Type B pancreatic cell (in vitro differentiated cells): ENCODE measurements around the gene AP1M1. TPM values are rescaled to one million over a fixed set of nuclear protein-coding genes. Genes with fewer than 3 reads are reported as not detected.

ENCODE experiments used
- DNase-seq: peaks from one replicate; pipeline ENCODE4 v3.0.0; 2021; ENCODE audit warnings: mixed read lengths; ENCODE audit not compliant: unreplicated experiment; ENCODE audit errors: extremely low spot score
- H3K27ac Mint-ChIP-seq: 2 replicates; pipeline ENCODE4 v1.8.0; 2021; ENCODE audit warnings: mild to moderate bottlenecking, mixed read lengths
- H3K27me3 Mint-ChIP-seq: 2 replicates; pipeline ENCODE4 v1.8.0; 2021; ENCODE audit warnings: mixed read lengths
- H3K36me3 Mint-ChIP-seq: 2 replicates; pipeline ENCODE4 v1.8.0; 2021; ENCODE audit warnings: mixed read lengths
- H3K4me1 Mint-ChIP-seq: one replicate; pipeline ENCODE4 v1.8.0; 2021; ENCODE audit warnings: mixed read lengths; ENCODE audit not compliant: unreplicated experiment
- H3K4me3 Mint-ChIP-seq: 2 replicates; pipeline ENCODE4 v1.8.0; 2021; ENCODE audit warnings: mild to moderate bottlenecking, mixed read lengths
- H3K9me3 Mint-ChIP-seq: 2 replicates; pipeline ENCODE4 v1.8.0; 2021; ENCODE audit warnings: mixed read lengths
- long read RNA-seq: library from polyadenylated mRNA; unstranded; transcript quantifications from one replicate; pipeline ENCODE4 v2.0.0, GENCODE V29; 2020
- total RNA-seq: library from RNA; stranded (reverse); gene quantifications from 2 replicates; pipeline ENCODE4 v1.2.1, GENCODE V29; 2021; ENCODE audit warnings: low replicate concordance
- TF ChIP-seq, protein P1 (sequence below): fragments of 200-600 bp; sonication (generic); conservative IDR thresholded peaks from 2 replicates; pipeline ENCODE4 v1.5.0; 2021; ENCODE audit warnings: antibody characterized with exemption, mild to moderate bottlenecking

AP1M1 gene
- 39.9 and 75.0 TPM in 2 replicates for total RNA-seq
- long read RNA-seq, full-length matches to known transcripts: 34 of 41 reads
- long read RNA-seq, partial matches to known transcripts: 4 of 41 reads
- long read RNA-seq, other reads (novel, unspliced or antisense): 3 of 41 reads

DNA sequence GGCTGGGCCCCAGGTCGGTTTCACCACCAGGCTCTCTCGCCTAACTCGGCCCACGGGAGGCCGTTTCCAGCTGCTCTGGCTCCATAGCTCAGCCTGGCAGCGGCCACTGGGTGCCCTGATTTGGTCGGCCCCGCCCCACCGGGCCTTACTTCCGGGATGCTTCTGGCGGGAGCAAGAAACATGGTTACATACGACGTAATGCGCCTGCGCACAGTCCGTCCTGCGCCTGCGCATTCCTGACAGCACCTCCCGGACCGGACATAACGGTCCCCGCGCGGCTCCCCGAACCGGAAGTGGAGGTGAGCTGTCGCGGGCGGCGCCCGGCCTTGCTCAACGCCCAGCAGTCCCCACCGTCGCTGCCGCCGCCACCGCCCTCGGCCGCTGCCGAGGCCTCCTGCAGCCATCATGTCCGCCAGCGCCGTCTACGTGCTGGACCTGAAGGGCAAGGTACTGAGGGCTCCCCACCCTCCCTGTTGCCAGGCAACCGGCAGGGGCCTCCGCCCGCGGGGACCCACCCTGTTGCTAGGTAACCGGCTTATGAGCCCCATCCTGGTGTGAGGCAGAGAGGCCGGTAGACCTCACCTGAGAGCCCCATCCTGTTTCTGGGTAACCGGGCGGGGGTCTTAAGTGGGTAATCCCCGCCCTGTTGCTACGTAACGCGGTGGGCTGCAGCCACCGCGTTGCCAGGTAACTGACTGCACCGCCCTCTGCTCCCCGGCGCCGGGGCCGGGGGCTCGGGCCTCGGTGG lies at the start of gene AP1M1:
Gene AP1M1 (plus strand): TSS at position 290 of the 748 bp plus-strand sequence. CDS start 116 bp downstream, at position 406.
- peak; percentile 99 for DNase-seq
- TF ChIP-seq, protein P1, sequence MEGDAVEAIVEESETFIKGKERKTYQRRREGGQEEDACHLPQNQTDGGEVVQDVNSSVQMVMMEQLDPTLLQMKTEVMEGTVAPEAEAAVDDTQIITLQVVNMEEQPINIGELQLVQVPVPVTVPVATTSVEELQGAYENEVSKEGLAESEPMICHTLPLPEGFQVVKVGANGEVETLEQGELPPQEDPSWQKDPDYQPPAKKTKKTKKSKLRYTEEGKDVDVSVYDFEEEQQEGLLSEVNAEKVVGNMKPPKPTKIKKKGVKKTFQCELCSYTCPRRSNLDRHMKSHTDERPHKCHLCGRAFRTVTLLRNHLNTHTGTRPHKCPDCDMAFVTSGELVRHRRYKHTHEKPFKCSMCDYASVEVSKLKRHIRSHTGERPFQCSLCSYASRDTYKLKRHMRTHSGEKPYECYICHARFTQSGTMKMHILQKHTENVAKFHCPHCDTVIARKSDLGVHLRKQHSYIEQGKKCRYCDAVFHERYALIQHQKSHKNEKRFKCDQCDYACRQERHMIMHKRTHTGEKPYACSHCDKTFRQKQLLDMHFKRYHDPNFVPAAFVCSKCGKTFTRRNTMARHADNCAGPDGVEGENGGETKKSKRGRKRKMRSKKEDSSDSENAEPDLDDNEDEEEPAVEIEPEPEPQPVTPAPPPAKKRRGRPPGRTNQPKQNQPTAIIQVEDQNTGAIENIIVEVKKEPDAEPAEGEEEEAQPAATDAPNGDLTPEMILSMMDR: no peak
- Mint-ChIP-seq H3K27ac (peak within 1 kb of the TSS; percentile 93), H3K36me3 (peaks cover 5% of the 10 kb centered on the region), H3K4me1 (peaks cover 22% of the 10 kb centered on the region), H3K4me3 (peak within 1 kb of the TSS; percentile 95), H3K27me3 (no peaks in the 10 kb centered on the region), H3K9me3 (no peaks in the 10 kb centered on the region)

DNA sequence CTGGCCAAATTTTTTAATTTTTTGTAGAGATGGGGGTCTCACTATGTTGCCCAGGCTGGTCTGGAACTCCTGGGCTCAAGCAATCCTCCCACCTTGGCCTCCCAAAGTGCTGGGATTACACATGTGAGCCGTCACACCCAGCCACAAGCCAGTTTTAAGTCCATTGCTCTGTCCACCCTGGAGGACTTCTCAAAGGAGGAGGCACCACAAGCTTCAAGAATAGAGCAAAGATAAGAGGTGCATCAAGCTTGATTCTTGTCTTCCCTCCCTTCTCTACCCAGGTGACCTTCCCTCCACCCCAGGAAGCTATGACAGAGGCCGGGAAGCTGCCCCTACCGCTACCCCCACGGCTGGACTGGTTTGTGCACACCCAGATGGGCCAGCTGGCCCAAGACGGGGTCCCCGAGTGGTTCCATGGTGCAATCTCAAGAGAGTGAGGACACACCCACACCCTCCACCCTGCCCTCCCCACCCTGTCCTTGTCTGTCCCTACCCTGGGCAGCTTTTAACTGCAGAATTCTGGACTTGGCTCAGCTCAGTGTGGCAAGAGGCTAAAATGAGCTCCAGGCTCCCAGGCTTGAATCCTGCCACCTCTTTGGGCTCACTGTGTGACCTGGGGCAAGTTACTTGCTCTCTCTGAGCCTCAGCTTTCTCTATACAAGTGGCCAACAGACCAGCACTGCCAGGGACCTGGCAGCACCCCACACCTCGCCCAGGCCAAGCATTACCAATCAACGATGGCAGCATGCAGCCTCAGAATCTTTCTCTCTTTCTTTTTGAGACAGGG lies 49.1 kb upstream of the AP1M1 start:
- Mint-ChIP-seq H3K9me3 (no peaks in the 10 kb centered on the region), H3K27me3 (no peaks in the 10 kb centered on the region), H3K36me3 (no peaks in the 10 kb centered on the region), H3K4me1 (no peaks in the 10 kb centered on the region), H3K27ac (no peak overlapping the region), H3K4me3 (no peak overlapping the region)
- TF ChIP-seq, protein P1: no peak
- DNase-seq: no peak

DNA sequence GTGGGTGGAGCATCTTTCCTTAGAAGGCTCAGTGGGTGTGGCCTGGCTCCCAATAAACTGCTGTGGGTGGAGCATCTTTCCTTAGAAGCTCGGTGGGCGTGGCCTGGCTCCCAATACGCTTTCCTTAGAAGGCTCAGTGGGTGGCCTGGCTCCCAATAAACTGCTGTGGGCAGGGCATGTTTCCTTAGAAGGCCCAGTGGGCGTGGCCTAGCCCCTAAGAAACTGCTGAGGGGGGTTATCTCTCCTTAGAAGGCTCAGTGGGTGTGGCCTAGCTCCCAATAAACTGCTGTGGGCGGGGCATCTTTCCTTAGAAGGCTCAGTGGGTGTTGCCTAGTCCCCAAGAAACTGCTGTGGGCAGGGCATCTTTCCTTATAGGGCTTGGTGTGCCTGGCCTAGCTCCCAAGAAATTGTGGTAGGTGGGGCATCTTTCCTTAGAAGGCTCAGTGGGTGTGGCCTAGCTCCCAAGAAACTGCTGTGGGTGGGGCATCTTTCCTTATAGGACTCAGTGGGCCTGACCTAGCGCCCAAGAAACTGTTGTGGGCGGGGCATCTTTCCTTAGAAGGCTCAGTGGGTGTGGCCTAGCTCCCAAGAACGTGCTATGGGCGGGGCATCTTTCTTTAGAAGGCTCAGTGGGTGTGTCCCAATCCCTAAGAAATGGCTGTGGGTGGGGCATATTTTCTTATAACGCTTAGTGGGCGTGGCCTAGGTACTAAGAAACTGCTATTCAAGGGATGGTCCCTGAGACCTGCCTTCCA lies 44.0 kb upstream of the AP1M1 start:
- no peaks in the 10 kb centered on the region for H3K36me3 Mint-ChIP-seq
- H3K4me3 Mint-ChIP-seq: no peak overlapping the region
- no peaks in the 10 kb centered on the region for H3K9me3 Mint-ChIP-seq
- no peaks in the 10 kb centered on the region for H3K27me3 Mint-ChIP-seq
- DNase-seq: no peak
- TF ChIP-seq, protein P1: no peak
- no peaks in the 10 kb centered on the region for H3K4me1 Mint-ChIP-seq
- H3K27ac Mint-ChIP-seq: no peak overlapping the region

DNA sequence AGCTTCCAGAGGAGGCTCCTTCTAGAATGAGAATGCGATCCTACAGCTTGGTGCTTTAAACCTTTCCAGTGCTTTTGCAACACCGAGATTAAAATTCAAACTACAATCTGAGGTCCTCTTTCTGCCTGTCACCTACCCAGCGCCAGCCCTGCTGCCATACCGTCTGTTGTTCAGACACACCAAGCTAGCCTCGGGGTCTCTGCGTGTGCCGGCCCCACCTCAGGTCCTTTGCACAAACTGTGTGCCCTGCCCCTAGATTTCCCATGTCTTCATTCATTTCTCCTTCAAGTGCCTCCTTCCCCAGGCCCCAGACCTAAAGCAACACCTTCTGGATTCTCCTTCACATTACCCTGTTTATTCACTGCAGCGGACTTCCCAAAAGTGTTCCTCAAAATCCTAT lies 43.2 kb upstream of the AP1M1 start:
- TF ChIP-seq, protein P1: no peak
- DNase-seq: no peak
- Mint-ChIP-seq H3K4me1 (no peaks in the 10 kb centered on the region), H3K9me3 (no peaks in the 10 kb centered on the region), H3K27me3 (no peaks in the 10 kb centered on the region), H3K4me3 (no peak overlapping the region), H3K36me3 (no peaks in the 10 kb centered on the region), H3K27ac (no peak overlapping the region)

DNA sequence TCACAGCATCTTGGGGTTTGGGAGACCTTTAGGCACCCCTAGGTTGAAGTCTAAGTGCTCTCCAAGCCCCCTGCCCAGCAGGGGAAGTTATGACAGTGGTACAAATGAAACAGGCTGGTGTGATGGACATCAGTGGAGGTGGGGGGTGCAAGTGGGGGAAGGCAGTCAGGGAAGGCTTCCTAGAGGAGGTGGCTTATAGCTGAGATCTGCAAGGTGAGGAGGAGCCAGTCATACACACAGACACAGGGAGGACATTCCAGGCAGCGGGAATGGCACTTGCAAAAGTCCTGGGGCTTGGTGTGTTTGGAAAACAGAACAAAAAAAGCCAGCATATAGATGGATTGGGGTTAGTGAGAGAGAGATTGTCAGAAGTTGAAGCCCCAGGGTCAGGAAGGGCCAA lies 42.6 kb upstream of the AP1M1 start:
- TF ChIP-seq, protein P1: no peak
- H3K27ac Mint-ChIP-seq: no peak overlapping the region
- H3K4me3 Mint-ChIP-seq: no peak overlapping the region
- no peak for DNase-seq
- no peaks in the 10 kb centered on the region for H3K27me3 Mint-ChIP-seq
- H3K36me3 Mint-ChIP-seq: no peaks in the 10 kb centered on the region
- H3K9me3 Mint-ChIP-seq: no peaks in the 10 kb centered on the region
- no peaks in the 10 kb centered on the region for H3K4me1 Mint-ChIP-seq
